Subcutaneous abdominal adipose tissue (tissue), 5 donors: ENCODE measurements around the gene CDC26.
"Not testable (repeated sequence)": the region's sequence is repeated elsewhere in the genome, so short reads cannot be mapped to it uniquely, and the experiment has no call there.

ENCODE experiments used
- H3K27ac ChIP-seq: one replicate; pipeline ENCODE4 v1.7.0; 2013; ENCODE audit warnings: low read depth, mild to moderate bottlenecking, inconsistent platforms, low read length, moderate library complexity
- H3K27me3 ChIP-seq, 5 donors: one replicate each; pipeline ENCODE4 v1.7.0; 2013; ENCODE audit warnings: low read length in 5 of 5, inconsistent platforms in 1 of 5; ENCODE audit not compliant: control insufficient read depth in 5 of 5, insufficient read depth in 4 of 5
- H3K36me3 ChIP-seq, 5 donors: one replicate each; pipeline ENCODE4 v1.7.0; 2013; ENCODE audit warnings: low read length in 5 of 5; ENCODE audit not compliant: control insufficient read depth in 5 of 5, insufficient read depth in 5 of 5
- H3K4me1 ChIP-seq, 5 donors: one replicate each; pipeline ENCODE4 v1.7.0; 2013; ENCODE audit warnings: low read length in 5 of 5, mild to moderate bottlenecking in 3 of 5, moderate library complexity in 1 of 5; ENCODE audit not compliant: control insufficient read depth in 5 of 5, insufficient read depth in 5 of 5
- H3K4me3 ChIP-seq, 5 donors: one replicate each; pipeline ENCODE4 v1.7.0; 2013; ENCODE audit warnings: low read length in 5 of 5, low read depth in 1 of 5
- H3K9ac ChIP-seq, 5 donors: one replicate each; pipeline ENCODE4 v1.7.0; 2013; ENCODE audit warnings: low read length in 5 of 5, mild to moderate bottlenecking in 4 of 5, moderate library complexity in 3 of 5
- H3K9me3 ChIP-seq, 5 donors: one replicate each; pipeline ENCODE4 v1.7.0; 2013; ENCODE audit warnings: low read length in 5 of 5; ENCODE audit not compliant: control insufficient read depth in 5 of 5
- donor health status: healthy.
- donor health status: healthy.
- donor health status: healthy.
- donor health status: healthy.
- donor health status: healthy.

The CDC26 gene

GRCh38 chr9:113296247-113296646, 20.9 kb upstream of the CDC26 start:
- not testable (repeated sequence) for H3K27me3 ChIP-seq, H3K27ac ChIP-seq, H3K9me3 ChIP-seq, H3K9ac ChIP-seq, H3K4me1 ChIP-seq, H3K4me3 ChIP-seq
- peaks cover 8 to 24% (median 21%) of the 10 kb centered on the region in 5 donors for H3K36me3 ChIP-seq

DNA sequence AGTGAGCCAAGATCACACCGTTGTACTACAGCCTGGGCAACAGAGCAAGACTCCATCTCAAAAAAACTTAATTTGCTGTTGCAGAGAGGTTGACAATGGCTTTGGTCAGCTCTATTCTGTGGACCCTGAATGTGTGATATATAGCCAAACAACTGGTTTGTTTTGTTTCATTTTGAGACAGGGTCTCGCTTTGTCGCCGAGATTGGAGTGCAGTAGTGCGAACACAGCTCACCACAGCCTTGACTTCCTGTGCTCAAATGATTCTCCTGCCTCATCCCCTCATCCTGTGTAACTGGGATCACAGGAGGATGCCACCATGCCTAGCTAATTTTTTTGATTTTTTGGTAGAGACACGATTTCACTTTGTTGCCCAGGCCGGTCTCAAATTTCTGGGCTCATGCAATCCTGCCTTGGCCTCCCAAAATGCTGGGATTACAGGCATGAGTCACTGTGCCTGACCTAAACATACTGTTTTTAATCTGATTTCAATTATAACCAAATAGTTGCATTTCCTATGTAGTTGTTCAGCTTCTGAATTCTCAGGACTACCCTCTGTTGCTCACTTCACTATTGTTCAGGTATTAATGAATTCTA, 18.0 kb upstream of the CDC26 start:
- no peak overlapping the region for H3K27ac ChIP-seq
- no peak overlapping the region for H3K4me3 ChIP-seq
- peaks cover 24 to 50% (median 50%) of the 10 kb centered on the region in 5 donors for H3K36me3 ChIP-seq

GRCh38 chr9:113290052-113290607, 14.8 kb upstream of the CDC26 start:
- Histone ChIP-seq H3K27me3 (no peaks in the 10 kb centered on the region), H3K27ac (no peak overlapping the region), H3K4me3 (no peak overlapping the region), H3K4me1 (peaks cover 0 to 2% (median 0%) of the 10 kb centered on the region in 5 donors), H3K9ac (no peak overlapping the region), H3K9me3 (no peaks in the 10 kb centered on the region), H3K36me3 (peaks cover 43 to 79% (median 71%) of the 10 kb centered on the region in 5 donors)

More for the DNA sequence above, 18.0 kb upstream of the CDC26 start:
- H3K9ac ChIP-seq, result no peak overlapping the region
- H3K9me3 ChIP-seq, result no peaks in the 10 kb centered on the region
- H3K27me3 ChIP-seq, result no peaks in the 10 kb centered on the region
- peaks cover 0 to 2% (median 0%) of the 10 kb centered on the region in 5 donors for H3K4me1 ChIP-seq

DNA sequence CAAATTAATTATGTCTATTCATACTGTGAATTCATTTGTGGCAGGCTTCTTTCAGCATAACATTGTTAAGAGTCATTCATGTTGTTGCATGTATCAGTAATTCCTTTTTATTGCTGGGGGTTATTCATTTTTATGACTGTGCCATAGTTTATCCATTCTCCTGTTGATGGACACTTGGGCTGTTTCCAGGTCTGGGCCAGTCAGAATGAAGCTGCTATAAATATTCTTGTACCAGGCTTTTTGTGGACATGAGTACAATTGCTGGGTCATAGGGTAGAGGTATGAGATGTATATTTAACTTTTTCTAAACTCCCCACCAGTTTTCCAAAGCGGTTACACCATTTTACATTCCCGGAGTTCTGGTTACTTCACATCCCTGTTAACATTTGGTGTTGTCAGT, 13.7 kb upstream of the CDC26 start:
- Histone ChIP-seq H3K4me3 (no peak overlapping the region), H3K9ac (no peak overlapping the region), H3K27ac (no peak overlapping the region), H3K9me3 (no peaks in the 10 kb centered on the region), H3K27me3 (no peaks in the 10 kb centered on the region), H3K4me1 (peaks cover 0 to 2% (median 0%) of the 10 kb centered on the region in 5 donors), H3K36me3 (peaks cover 52 to 89% (median 82%) of the 10 kb centered on the region in 5 donors)

DNA sequence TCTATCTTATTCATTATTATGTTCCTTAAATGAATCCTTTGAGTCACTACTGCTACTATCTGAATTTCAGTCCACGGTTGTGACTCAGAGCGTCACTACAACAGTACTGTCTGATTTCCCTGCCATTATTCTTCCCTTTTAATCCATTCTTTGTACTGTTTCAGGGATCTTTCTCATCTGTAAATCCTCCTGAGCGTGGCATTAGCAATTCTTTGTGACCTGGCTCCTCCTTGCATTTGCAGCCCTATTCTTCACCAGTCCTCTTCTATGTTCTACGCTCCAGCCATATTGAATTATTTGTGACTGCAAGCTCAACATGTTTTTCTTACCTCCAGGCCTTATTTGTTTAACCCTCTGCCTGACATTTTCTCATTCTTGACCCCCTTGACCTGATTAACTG, 6.0 kb upstream of the CDC26 start:
- Histone ChIP-seq H3K4me1 (peaks cover 0 to 5% (median 3%) of the 10 kb centered on the region in 5 donors), H3K27me3 (no peaks in the 10 kb centered on the region), H3K9me3 (no peaks in the 10 kb centered on the region), H3K4me3 (no peak overlapping the region), H3K9ac (peak overlapping the region in 1 of 5 donors; percentile 41), H3K27ac (no peak overlapping the region), H3K36me3 (peaks cover 50 to 81% (median 72%) of the 10 kb centered on the region in 5 donors)

DNA sequence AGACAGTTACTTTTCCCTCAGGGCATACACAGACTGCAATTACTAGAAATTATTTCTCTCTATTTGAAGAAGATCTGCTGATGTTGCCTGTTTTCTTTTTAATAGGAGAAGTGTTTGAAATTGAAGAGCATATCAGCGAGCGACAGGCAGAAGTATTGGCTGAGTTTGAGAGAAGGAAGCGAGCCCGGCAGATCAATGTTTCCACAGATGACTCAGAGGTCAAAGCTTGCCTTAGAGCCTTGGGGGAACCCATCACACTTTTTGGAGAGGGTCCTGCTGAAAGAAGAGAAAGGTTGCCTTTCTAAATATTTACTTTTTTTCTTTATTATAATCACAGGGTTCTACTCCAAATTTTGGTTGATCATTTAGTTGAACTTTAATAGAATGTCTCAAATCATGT, 3.5 kb upstream of the CDC26 start:
- H3K27ac ChIP-seq, result no peak overlapping the region
- no peaks in the 10 kb centered on the region for H3K27me3 ChIP-seq
- no peak overlapping the region for H3K9ac ChIP-seq
- peaks cover 4 to 22% (median 18%) of the 10 kb centered on the region in 5 donors for H3K4me1 ChIP-seq
- H3K9me3 ChIP-seq, result no peaks in the 10 kb centered on the region
- peaks cover 32 to 61% (median 52%) of the 10 kb centered on the region in 5 donors for H3K36me3 ChIP-seq
- no peak overlapping the region for H3K4me3 ChIP-seq

DNA sequence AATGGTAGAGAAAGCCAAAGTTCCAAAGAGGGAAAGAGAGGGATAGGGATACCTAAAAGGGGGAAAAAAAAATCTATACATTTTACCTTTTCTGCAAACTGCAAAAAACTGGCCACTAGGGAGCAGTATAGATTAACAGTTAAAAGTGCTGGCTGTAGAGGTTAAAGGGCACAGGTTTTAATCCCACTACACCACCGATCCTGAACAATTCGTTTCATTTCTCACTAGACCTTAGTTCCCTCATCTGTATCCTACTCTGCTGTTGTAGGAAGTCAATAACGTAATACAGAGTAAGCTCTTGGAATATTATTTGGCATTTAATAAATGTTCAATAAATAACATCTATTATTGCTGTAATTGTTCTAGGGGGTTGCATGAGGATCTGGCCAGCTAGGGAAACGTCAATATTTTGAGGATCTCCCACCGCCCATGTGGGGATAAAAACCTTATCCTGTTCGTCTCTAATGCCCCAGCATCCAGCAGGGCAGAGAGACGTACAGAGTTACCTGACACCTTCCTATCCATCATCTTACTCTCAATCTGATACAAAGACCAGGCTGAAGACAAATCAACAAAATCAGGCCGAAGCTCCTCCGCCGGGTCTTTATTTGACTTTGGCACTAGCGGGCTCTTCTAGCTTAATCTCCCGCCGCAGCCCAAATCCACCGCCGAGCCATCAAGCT, 757 bp downstream of the CDC26 start:
- H3K27ac ChIP-seq, result peak overlapping the region; percentile 98
- H3K9me3 ChIP-seq, result no peaks in the 10 kb centered on the region
- H3K4me3 ChIP-seq, result peak overlapping the region; percentile 79 to 99 (median 91)
- H3K36me3 ChIP-seq, result peaks cover 26 to 56% (median 43%) of the 10 kb centered on the region in 5 donors
- no peaks in the 10 kb centered on the region for H3K27me3 ChIP-seq
- H3K9ac ChIP-seq, result peak overlapping the region; percentile 87 to 99 (median 96)
- H3K4me1 ChIP-seq, result peaks cover 4 to 22% (median 18%) of the 10 kb centered on the region in 5 donors

- Histone ChIP-seq H3K4me1 (peaks cover 0 to 11% (median 8%) of the 10 kb centered on the region in 5 donors), H3K36me3 (peaks cover 35 to 64% (median 43%) of the 10 kb centered on the region in 5 donors), H3K27me3 (no peaks in the 10 kb centered on the region), H3K4me3 (no peak overlapping the region), H3K9ac (no peak overlapping the region), H3K9me3 (no peaks in the 10 kb centered on the region), H3K27ac (no peak overlapping the region)
These were observed 5.5 kb downstream of the CDC26 start for GRCh38 chr9:113269871-113270270.

- no peak overlapping the region for H3K9ac ChIP-seq
- H3K27ac ChIP-seq, result no peak overlapping the region
- no peak overlapping the region for H3K4me3 ChIP-seq
- H3K4me1 ChIP-seq, result peaks cover 0 to 6% (median 3%) of the 10 kb centered on the region in 5 donors
- no peaks in the 10 kb centered on the region for H3K27me3 ChIP-seq
- no peaks in the 10 kb centered on the region for H3K9me3 ChIP-seq
- peaks cover 35 to 65% (median 43%) of the 10 kb centered on the region in 5 donors for H3K36me3 ChIP-seq
These were observed 6.0 kb downstream of the CDC26 start for GRCh38 chr9:113269355-113269754.
